ENCODE data around the gene AKAP6. TPM values are rescaled to one million over a fixed set of nuclear protein-coding genes. Genes with fewer than 3 reads are reported as not detected.

AKAP6 gene
- total RNA-seq, 1 experiment from 2014 or later = 1.1 TPM

- H2AK5ac ChIP-seq (ENCODE audit: insufficient read length, low read length) = no peak overlapping the region
- no peaks in the 10 kb centered on the region for H3K4me1 ChIP-seq (ENCODE audit: insufficient read depth, low read length)
- no peaks in the 10 kb centered on the region for H3K27me3 ChIP-seq (ENCODE audit: insufficient read depth, low read length)
- no peaks in the 10 kb centered on the region for H3K79me2 ChIP-seq (ENCODE audit: insufficient read depth, low read length)
- H4K8ac ChIP-seq (replicated peaks; ENCODE audit: insufficient read length, low read depth, low read length) = no peak overlapping the region
- no peak overlapping the region for H2BK20ac ChIP-seq (ENCODE audit: low read depth, low read length, poor library complexity, severe bottlenecking)
- no peak overlapping the region for H3K4ac ChIP-seq (ENCODE audit: low read depth, low read length)
- H3K27ac ChIP-seq (ENCODE audit: insufficient read length, low read depth, low read length) = no peak overlapping the region
- no peak overlapping the region for H3K9ac ChIP-seq (ENCODE audit: extremely low read depth, insufficient read length, low read length)
- no peak overlapping the region for H3K56ac ChIP-seq (ENCODE audit: insufficient read length, low read depth, low read length)
- no peaks in the 10 kb centered on the region for H3K23me2 ChIP-seq (ENCODE audit: insufficient read length, low read depth, low read length, poor library complexity, severe bottlenecking)
- no peak overlapping the region for H3K23ac ChIP-seq (ENCODE audit: insufficient read length, low read depth, low read length)
- no peak for DNase-seq
- no peak overlapping the region for H2BK15ac ChIP-seq (ENCODE audit: low read depth, low read length)
- H3K4me3 Mint-ChIP-seq = no peak overlapping the region
- no peak overlapping the region for H2BK120ac ChIP-seq (ENCODE audit: low read depth, low read length, poor library complexity, severe bottlenecking)
- no peak overlapping the region for H4K5ac ChIP-seq (ENCODE audit: insufficient read length, low read depth, low read length)
- H3K9me3 ChIP-seq (ENCODE audit: control insufficient read depth, low read depth, low read length) = no peaks in the 10 kb centered on the region
- H3T11ph ChIP-seq (ENCODE audit: low read length) = no peak overlapping the region
- no peak overlapping the region for H3K27ac Mint-ChIP-seq
- no peak overlapping the region for H3K18ac ChIP-seq (ENCODE audit: insufficient read length, low read depth, low read length)
- no peak overlapping the region for H3K4me2 ChIP-seq (ENCODE audit: insufficient read depth, insufficient read length, low read length)
- no peak overlapping the region for H2BK5ac ChIP-seq (ENCODE audit: insufficient read length, low read length)
- H3K14ac ChIP-seq (ENCODE audit: insufficient read depth, low read length) = no peak overlapping the region
- H2AFZ ChIP-seq (ENCODE audit: low read length) = no peak overlapping the region
- no peaks in the 10 kb centered on the region for H4K20me1 ChIP-seq (ENCODE audit: control insufficient read depth, insufficient read depth, insufficient read length)
- H3K27me3 Mint-ChIP-seq (ENCODE audit: low read depth) = no peaks in the 10 kb centered on the region
- no peaks in the 10 kb centered on the region for H3K79me1 ChIP-seq (ENCODE audit: insufficient read depth, low read depth, low read length, poor library complexity, severe bottlenecking)
- H3K9me3 Mint-ChIP-seq = peaks cover 0 to 6% of the 10 kb centered on the region in 2 experiments; a peak in 2 of 5 replicates
- no peaks in the 10 kb centered on the region for H3K4me1 Mint-ChIP-seq
- no peak for TF ChIP-seq CTCF (conservative IDR thresholded peaks at IDR 0.05)
- no peak overlapping the region for H4K91ac ChIP-seq (ENCODE audit: insufficient read length, low read depth, low read length)
- no peaks in the 10 kb centered on the region for H3K36me3 Mint-ChIP-seq (ENCODE audit: insufficient read depth in 1 of 3, low read depth in 3 of 3)
- no peak overlapping the region for H2BK12ac ChIP-seq (ENCODE audit: insufficient read length, low read depth, low read length)
Measured at GRCh38 chr14:32841698-32842097, 512.6 kb downstream of the AKAP6 start.

Data from H9 (cell line).